Calu3 (cell line): ENCODE data around the gene SLC41A3. TPM values are rescaled to one million over a fixed set of nuclear protein-coding genes. Genes with fewer than 3 reads are reported as not detected.
"Not testable (repeated sequence)": the region's sequence is repeated elsewhere in the genome, so short reads cannot be mapped to it uniquely, and the experiment has no call there.

Experiments used
- BruUV-seq: library from RNA; stranded (reverse); fragments of 400-500 nt; replicated peaks from 2 replicates; lab custom pipeline; 2021; lab: Mats Ljungman, UMichigan
- CTCF ChIA-PET: fragments of 300-600 bp; sonication (Branson Sonifier 250); formaldehyde crosslinking; loops from one replicate; lab custom pipeline; 2022; ENCODE audit warnings: antibody characterized with exemption; lab: Charles Lee
- DNase-seq: peaks from one replicate; pipeline ENCODE4 v3.0.0; 2022
- H3K27ac Mint-ChIP-seq: one replicate; pipeline ENCODE4 v1.8.0; 2022; ENCODE audit warnings: mixed read lengths; ENCODE audit not compliant: unreplicated experiment
- H3K27me3 Mint-ChIP-seq: one replicate; pipeline ENCODE4 v1.8.0; 2022; ENCODE audit warnings: mixed read lengths; ENCODE audit not compliant: unreplicated experiment
- H3K36me3 Mint-ChIP-seq: one replicate; pipeline ENCODE4 v1.8.0; 2022; ENCODE audit warnings: mild to moderate bottlenecking, moderate library complexity, mixed read lengths; ENCODE audit not compliant: insufficient read depth, unreplicated experiment
- H3K4me1 Mint-ChIP-seq: one replicate; pipeline ENCODE4 v1.8.0; 2022; ENCODE audit warnings: mild to moderate bottlenecking, low read depth, mixed read lengths; ENCODE audit not compliant: unreplicated experiment
- H3K4me3 Mint-ChIP-seq: one replicate; pipeline ENCODE4 v1.8.0; 2022; ENCODE audit warnings: mild to moderate bottlenecking, low read depth, moderate library complexity, mixed read lengths; ENCODE audit not compliant: unreplicated experiment
- H3K9me3 Mint-ChIP-seq: one replicate; pipeline ENCODE4 v1.8.0; 2022; ENCODE audit warnings: low read depth, mixed read lengths; ENCODE audit not compliant: unreplicated experiment
- intact Hi-C: fragments of 100-400 bp; cut with micrococcal nuclease; formaldehyde crosslinking; loops from one replicate; pipeline ENCODE4 v1.10.0; 2022; ENCODE audit not compliant: unreplicated experiment
- total RNA-seq: library from RNA; stranded (reverse); gene quantifications from 2 replicates; pipeline ENCODE4 v1.2.3, GENCODE V29; 2022
- TF ChIP-seq, protein P1 (sequence below): fragments of 200-600 bp; IDR thresholded peaks from one replicate; pipeline ENCODE4 v1.8.0; 2022; ENCODE audit warnings: antibody characterized with exemption; ENCODE audit not compliant: unreplicated experiment

Gene SLC41A3
- total RNA-seq, 1 experiment from 2014 or later: 101 TPM

DNA sequence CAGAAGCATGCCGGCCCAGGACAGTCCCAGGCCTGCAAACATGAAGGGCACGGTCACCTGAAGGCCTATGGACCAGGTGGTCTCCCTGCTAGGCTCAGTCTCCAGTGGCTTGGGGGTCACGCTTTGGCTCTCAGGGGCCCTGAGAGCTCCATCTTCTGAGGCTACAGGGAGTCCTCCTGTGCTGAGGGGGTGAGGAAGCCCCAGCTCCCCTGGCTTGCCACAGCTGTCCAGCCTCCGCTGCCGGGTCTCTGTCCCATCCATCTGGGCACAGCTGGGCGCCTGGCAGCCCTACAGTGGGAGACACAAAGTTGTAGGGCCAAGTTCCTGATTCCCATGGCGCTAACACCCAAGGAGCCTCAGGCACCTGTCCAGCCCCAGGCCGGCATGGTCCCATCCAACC is 16.0 kb downstream of the SLC41A3 start:
- DNase-seq: no peak
- no peaks in the 10 kb centered on the region for H3K36me3 Mint-ChIP-seq
- H3K27me3 Mint-ChIP-seq: no peaks in the 10 kb centered on the region
- peaks cover 9% of the 10 kb centered on the region for H3K4me1 Mint-ChIP-seq
- peaks cover 3% of the 10 kb centered on the region for H3K9me3 Mint-ChIP-seq
- TF ChIP-seq, protein P1, sequence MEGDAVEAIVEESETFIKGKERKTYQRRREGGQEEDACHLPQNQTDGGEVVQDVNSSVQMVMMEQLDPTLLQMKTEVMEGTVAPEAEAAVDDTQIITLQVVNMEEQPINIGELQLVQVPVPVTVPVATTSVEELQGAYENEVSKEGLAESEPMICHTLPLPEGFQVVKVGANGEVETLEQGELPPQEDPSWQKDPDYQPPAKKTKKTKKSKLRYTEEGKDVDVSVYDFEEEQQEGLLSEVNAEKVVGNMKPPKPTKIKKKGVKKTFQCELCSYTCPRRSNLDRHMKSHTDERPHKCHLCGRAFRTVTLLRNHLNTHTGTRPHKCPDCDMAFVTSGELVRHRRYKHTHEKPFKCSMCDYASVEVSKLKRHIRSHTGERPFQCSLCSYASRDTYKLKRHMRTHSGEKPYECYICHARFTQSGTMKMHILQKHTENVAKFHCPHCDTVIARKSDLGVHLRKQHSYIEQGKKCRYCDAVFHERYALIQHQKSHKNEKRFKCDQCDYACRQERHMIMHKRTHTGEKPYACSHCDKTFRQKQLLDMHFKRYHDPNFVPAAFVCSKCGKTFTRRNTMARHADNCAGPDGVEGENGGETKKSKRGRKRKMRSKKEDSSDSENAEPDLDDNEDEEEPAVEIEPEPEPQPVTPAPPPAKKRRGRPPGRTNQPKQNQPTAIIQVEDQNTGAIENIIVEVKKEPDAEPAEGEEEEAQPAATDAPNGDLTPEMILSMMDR: no peak
- H3K27ac Mint-ChIP-seq: no peak overlapping the region
- CTCF ChIA-PET: interaction anchor here (0.8 kb wide), 1 partner anchor 19 kb away, joined by 3 read pairs; no protein-coding TSS in a partner anchor
- no peak overlapping the region for H3K4me3 Mint-ChIP-seq
- intact Hi-C loops: no loop called here
- BruUV-seq: no TSS peak

DNA sequence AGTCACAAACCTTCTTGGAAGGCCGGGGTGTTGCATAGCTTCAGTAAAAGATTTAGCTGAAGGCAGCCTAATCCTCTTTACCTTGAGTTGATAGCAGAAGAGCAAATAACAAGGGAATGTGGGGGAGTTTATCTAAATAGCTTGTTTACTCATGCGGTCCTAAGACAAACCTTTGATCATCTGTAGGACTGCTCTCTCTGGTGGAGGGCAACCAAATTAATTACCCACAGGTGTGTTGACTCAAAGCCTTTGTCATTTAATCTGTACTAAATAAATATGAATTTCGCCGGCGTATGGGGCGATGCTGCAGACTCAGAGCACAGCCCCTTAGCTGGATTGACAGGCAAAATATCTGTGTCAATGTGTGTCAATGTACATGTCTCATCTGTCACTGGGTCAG is 17.2 kb downstream of the SLC41A3 start:
- intact Hi-C loops, BruUV-seq: not testable (repeated sequence)

DNA sequence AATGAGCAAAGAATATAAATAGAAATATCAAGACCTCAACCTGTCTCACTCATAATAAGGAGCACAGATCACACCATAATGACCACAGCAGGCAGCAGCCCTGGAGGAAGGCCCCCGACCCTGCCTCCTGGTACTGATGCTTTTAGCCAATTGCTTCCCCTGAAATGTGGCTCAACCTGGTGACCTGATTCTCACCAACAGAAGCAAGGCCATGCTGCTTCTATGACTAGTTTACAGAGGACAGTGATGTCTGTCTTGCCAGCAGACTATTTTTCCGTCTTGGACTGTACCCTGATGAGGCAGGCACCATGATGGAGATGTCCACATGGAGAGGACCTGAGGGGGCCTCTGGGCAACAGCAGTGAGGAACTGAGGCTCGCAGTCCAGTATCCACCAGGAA is 18.0 kb downstream of the SLC41A3 start:
- Mint-ChIP-seq H3K4me3 (no peak overlapping the region), H3K4me1 (peaks cover 9% of the 10 kb centered on the region), H3K27ac (no peak overlapping the region), H3K36me3 (no peaks in the 10 kb centered on the region), H3K9me3 (no peaks in the 10 kb centered on the region), H3K27me3 (no peaks in the 10 kb centered on the region)
- TF ChIP-seq, protein P1: no peak
- CTCF ChIA-PET: interaction anchor here (1.2 kb wide), 1 partner anchor 11 kb away, joined by 3 read pairs; no protein-coding TSS in a partner anchor
- intact Hi-C loops: no loop called here
- BruUV-seq: no TSS peak
- DNase-seq: no peak

More for the DNA sequence above, 17.2 kb downstream of the SLC41A3 start:
- H3K4me1 Mint-ChIP-seq, H3K36me3 Mint-ChIP-seq, H3K4me3 Mint-ChIP-seq, H3K9me3 Mint-ChIP-seq, H3K27ac Mint-ChIP-seq, DNase-seq, H3K27me3 Mint-ChIP-seq, CTCF ChIA-PET: not testable (repeated sequence)

DNA sequence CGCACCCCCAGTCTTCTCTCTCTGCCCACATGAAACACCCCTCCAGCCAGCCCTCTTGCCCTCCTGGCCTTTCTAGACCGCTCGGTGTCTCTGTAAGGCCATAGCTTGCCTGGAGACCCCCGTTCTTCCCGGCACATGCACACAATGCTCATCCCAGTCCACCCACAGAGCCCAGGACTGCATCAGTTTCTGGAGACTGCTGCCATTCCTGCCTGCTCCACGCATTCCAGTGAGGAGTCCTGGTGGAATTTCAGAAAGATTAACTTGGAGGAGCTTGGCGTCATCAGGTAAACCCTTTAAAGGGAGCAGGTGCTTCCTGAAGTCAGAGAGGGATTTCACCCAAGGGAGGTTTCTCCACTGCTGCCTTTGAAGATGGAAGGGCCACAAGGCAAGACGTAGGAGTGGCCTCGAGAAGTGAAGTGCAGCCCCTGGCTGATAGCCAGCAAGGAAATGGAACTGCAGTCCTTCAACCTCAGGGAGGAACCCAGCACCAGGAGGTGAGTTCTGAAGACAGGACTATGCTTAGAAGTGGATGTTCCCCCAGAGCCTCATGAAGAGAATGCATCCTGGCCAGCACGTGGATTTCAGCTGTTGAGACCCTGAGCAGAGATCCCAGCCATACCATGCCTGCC is 19.2 kb downstream of the SLC41A3 start:
- H3K9me3 Mint-ChIP-seq: no peaks in the 10 kb centered on the region
- TF ChIP-seq, protein P1: no peak
- DNase-seq: peak; percentile 73
- H3K27ac Mint-ChIP-seq: no peak overlapping the region
- H3K4me3 Mint-ChIP-seq: no peak overlapping the region
- no peaks in the 10 kb centered on the region for H3K36me3 Mint-ChIP-seq
- no peaks in the 10 kb centered on the region for H3K27me3 Mint-ChIP-seq
- peaks cover 9% of the 10 kb centered on the region for H3K4me1 Mint-ChIP-seq
- CTCF ChIA-PET: interaction anchor here (1.0 to 1.2 kb wide), 2 partner anchors 10 to 19 kb away, joined by 3 to 5 read pairs; partner anchors contain the start of gene SLC41A3
- BruUV-seq: no TSS peak
- intact Hi-C loops: no loop called here
